ENCODE data around the gene DOCK1.

- TF ChIP-seq POLR2A (IDR thresholded peaks at IDR 0.05; ENCODE audit: low read depth, low read length), result no peak
- no peak for TF ChIP-seq TAF1 (IDR thresholded peaks at IDR 0.05; ENCODE audit: low read depth, low read length)
- TF ChIP-seq POLR2AphosphoS5 (IDR thresholded peaks at IDR 0.05; ENCODE audit: low read depth, low read length), result no peak
Observed at GRCh38 chr10:127149501-127150081, 244.4 kb downstream of the DOCK1 start.

All from GM12891 (cell line).